K562 (cell line): ENCODE measurements around the gene HPS1. TPM values are rescaled to one million over a fixed set of nuclear protein-coding genes. Genes with fewer than 3 reads are reported as not detected.

Experiments
- ATAC-seq: fragments of 200-7000 bp; cut with Tn5 transposase; 3 replicates; pipeline ENCODE4 v1.9.1; 2020; ENCODE audit warnings: moderate library complexity
- BruUV-seq: library from RNA; stranded (reverse); fragments of 400-500 nt; replicated peaks from 2 replicates; lab custom pipeline; 2021; lab: Mats Ljungman, UMichigan
- CTCF ChIA-PET: fragments of 300-600 bp; formaldehyde crosslinking; extraction: SDS; loops from one replicate; lab custom pipeline; 2021; ENCODE audit warnings: low intra/inter-chr PET ratio; lab: Yijun Ruan, JAX
- POLR2A ChIA-PET: fragments of 300-600, 350-650 bp; sonication (Branson Sonifier 250); formaldehyde crosslinking; extraction: SDS; loops from one replicate; lab custom pipeline; 2021; ENCODE audit warnings: antibody characterized with exemption, inconsistent platforms; lab: Yijun Ruan, JAX
- DNase-seq, 4 experiments: peaks; one replicate each; pipeline versions ENCODE4 v3.0.0 to v3.0.0-alpha.2; 2011 to 2018; ENCODE audit warnings: low spot score in 3 of 4, mixed read lengths in 3 of 4; ENCODE audit errors: extremely low read depth in 1 of 4
- FAIRE-seq: peaks from 2 replicates; lab custom pipeline; 2011; peaks lifted over from hg19 to GRCh38; lab: Jason Lieb, UNC
- H2AFZ ChIP-seq: 2 replicates; pipeline ENCODE4 v1.6.0; 2011; ENCODE audit warnings: low read depth, low read length, control low read depth, inconsistent platforms
- H3K27ac ChIP-seq: fragments of 200-600 bp; 3 replicates; pipeline ENCODE4 v1.8.0; 2011; ENCODE audit warnings: low read depth, mild to moderate bottlenecking, control low read depth, inconsistent platforms, low read length, moderate library complexity, mixed read lengths; ENCODE audit errors: extremely low read depth
- H3K27me3 ChIP-seq, 2 experiments: fragments of 300-600 bp in 1 of 2; 2 replicates in 1 of 2; 3 replicates in 1 of 2; pipeline versions ENCODE4 v1.6.0 to v1.8.0; 2011; ENCODE audit warnings: inconsistent platforms in 2 of 2, low read length in 2 of 2, mild to moderate bottlenecking in 1 of 2, mixed read lengths in 1 of 2, moderate library complexity in 1 of 2; ENCODE audit not compliant: control insufficient read depth in 2 of 2, insufficient read depth in 2 of 2
- H3K36me3 ChIP-seq: fragments of 300-600 bp; 3 replicates; pipeline ENCODE4 v1.8.0; 2011; ENCODE audit warnings: mild to moderate bottlenecking, low read length, inconsistent platforms; ENCODE audit not compliant: control insufficient read depth, insufficient read depth
- H3K4me1 ChIP-seq, 2 experiments: fragments of 200-600 bp in 1 of 2; replicated peaks in 1 of 2; 2 replicates in 1 of 2; 3 replicates in 1 of 2; pipeline versions ENCODE4 v1.5.1 to v1.8.0; 2011; ENCODE audit warnings: inconsistent platforms in 2 of 2, low read length in 2 of 2, mild to moderate bottlenecking in 1 of 2, mixed read lengths in 1 of 2, moderate library complexity in 1 of 2; ENCODE audit not compliant: control insufficient read depth in 2 of 2, insufficient read depth in 2 of 2
- H3K4me2 ChIP-seq: 2 replicates; pipeline ENCODE4 v1.6.1; 2011; ENCODE audit warnings: low read length, control low read depth, inconsistent platforms, mixed read lengths; ENCODE audit not compliant: insufficient read depth
- H3K4me3 ChIP-seq: fragments of 200-600 bp; sonication (generic), shearing (Covaris generic); 2 replicates; pipeline ENCODE4 v1.5.1; 2016; ENCODE audit warnings: control low read depth, inconsistent platforms
- H3K79me2 ChIP-seq: fragments of 200-600 bp; 3 replicates; pipeline ENCODE4 v1.8.0; 2011; ENCODE audit warnings: low read length, inconsistent platforms; ENCODE audit not compliant: control insufficient read depth, insufficient read depth
- H3K9ac ChIP-seq, 2 experiments: 2 replicates each; pipeline versions ENCODE4 v1.6.0 to v1.6.1; 2011; ENCODE audit warnings: low read depth in 2 of 2, low read length in 2 of 2, control low read depth in 1 of 2, inconsistent platforms in 1 of 2, mild to moderate bottlenecking in 1 of 2, mixed read lengths in 1 of 2; ENCODE audit not compliant: insufficient read depth in 1 of 2
- H3K9me1 ChIP-seq: one replicate; pipeline ENCODE4 v1.6.0; 2011; ENCODE audit warnings: inconsistent platforms, mild to moderate bottlenecking, low read length, moderate library complexity; ENCODE audit not compliant: control insufficient read depth, insufficient read depth
- H3K9me3 ChIP-seq: replicated peaks from 2 replicates; pipeline ENCODE4 v1.5.1; 2011; ENCODE audit warnings: low read depth, low read length, inconsistent platforms; ENCODE audit not compliant: control insufficient read depth, insufficient read depth
- H4K20me1 ChIP-seq: replicated peaks from 2 replicates; pipeline ENCODE4 v1.6.1; 2011; ENCODE audit warnings: low read length, inconsistent platforms, mixed read lengths; ENCODE audit not compliant: control insufficient read depth, insufficient read depth
- C11orf30 ChIP-seq: fragments of 450-650 bp; IDR thresholded peaks from 2 replicates; pipeline ENCODE4 v1.6.1; 2016; ENCODE audit warnings: low read depth, mild to moderate bottlenecking
- CBFA2T2 ChIP-seq: fragments of 450-650 bp; conservative IDR thresholded peaks from 2 replicates; pipeline ENCODE4 v1.6.1; 2017; ENCODE audit warnings: mild to moderate bottlenecking
- FOXM1 ChIP-seq, 2 experiments: fragments of 450-650 bp in 1 of 2; sonication (generic) in 1 of 2; formaldehyde crosslinking in 1 of 2; IDR thresholded peaks; 2 replicates each; pipeline versions ENCODE4 v1.6.1 to v1.9.0; 2017 to 2022; ENCODE audit warnings: low read depth in 2 of 2, mild to moderate bottlenecking in 2 of 2, missing genetic modification reagents in 1 of 2, moderate library complexity in 1 of 2
- HINFP ChIP-seq: fragments of 450-650 bp; conservative IDR thresholded peaks from 2 replicates; pipeline ENCODE4 v1.6.1; 2016; ENCODE audit warnings: missing genetic modification characterization, low read depth, mild to moderate bottlenecking, control low read depth, missing compliant biosample characterization
- WGBS: fragments of 100-300 bp; shearing (Covaris generic); methylation state at CpG from one replicate; pipeline ENCODE4 v1.1.6; 2016; ENCODE audit warnings: low coverage, mixed read lengths; ENCODE audit not compliant: insufficient coverage; ENCODE audit errors: missing lambda C conversion rate; 5-methylcytosine and 5-hydroxymethylcytosine counted together
- in situ Hi-C: fragments of 300-500 bp; cut with MboI; formaldehyde crosslinking; loops from 4 replicates; pipeline ENCODE4 v1.15.0; 2018; ENCODE audit warnings: inconsistent platforms, mixed read lengths
- intact Hi-C: fragments of 100-400 bp; cut with micrococcal nuclease; formaldehyde crosslinking; loops from 2 replicates; pipeline ENCODE4 v1.14.2; 2022
- polyA plus RNA-seq, 8 experiments: library from polyadenylated mRNA; depleted of rRNA in 4 of 8; stranded (reverse) in 5 of 8; unstranded in 3 of 8; fragments of >200 nt; fragmentation: Nextera tagmentation in 2 of 8; fragmentation: Illumina TruSeq in 1 of 8; extraction: Ambion mirVana in 2 of 8; extraction: Trizol in 1 of 8; gene quantifications; 2 replicates each; pipeline versions ENCODE4 v1.2.1 to v1.2.3, GENCODE V29; 2011 to 2014; ENCODE audit warnings: inconsistent platforms in 1 of 8, missing spikeins in 1 of 8
- total RNA-seq, 7 experiments: library from RNA; depleted of rRNA in 6 of 7; stranded (reverse); fragments of >200 nt in 6 of 7; fragmentation: Illumina TruSeq in 2 of 7; extraction: Trizol in 2 of 7; gene quantifications; 2 replicates each; pipeline versions ENCODE4 v1.2.1 to v1.2.3, GENCODE V29; 2011 to 2021; ENCODE audit warnings: low replicate concordance in 1 of 7
- TF ChIP-seq, protein P1 (sequence below), 2 experiments: IDR thresholded peaks; 2 replicates each; pipeline ENCODE4 v1.6.1; 2012; ENCODE audit warnings: improper control_type of control experiment in 2 of 2, low read depth in 2 of 2, low read length in 2 of 2, borderline replicate concordance in 1 of 2
- TF ChIP-seq, protein P2 (sequence below), 2 experiments: fragments of 450-650 bp; IDR thresholded peaks; 2 replicates each; pipeline ENCODE4 v1.6.1; 2016; ENCODE audit warnings: mild to moderate bottlenecking in 2 of 2, borderline replicate concordance in 1 of 2, low read depth in 1 of 2, moderate library complexity in 1 of 2

HPS1 gene
- total and polyA plus RNA-seq, 9 of the 15 experiments (the other 6 are each of a cell fraction or from before 2014, with no cell fraction given) = 18.1 to 43.6 (median 26.3) TPM

DNA sequence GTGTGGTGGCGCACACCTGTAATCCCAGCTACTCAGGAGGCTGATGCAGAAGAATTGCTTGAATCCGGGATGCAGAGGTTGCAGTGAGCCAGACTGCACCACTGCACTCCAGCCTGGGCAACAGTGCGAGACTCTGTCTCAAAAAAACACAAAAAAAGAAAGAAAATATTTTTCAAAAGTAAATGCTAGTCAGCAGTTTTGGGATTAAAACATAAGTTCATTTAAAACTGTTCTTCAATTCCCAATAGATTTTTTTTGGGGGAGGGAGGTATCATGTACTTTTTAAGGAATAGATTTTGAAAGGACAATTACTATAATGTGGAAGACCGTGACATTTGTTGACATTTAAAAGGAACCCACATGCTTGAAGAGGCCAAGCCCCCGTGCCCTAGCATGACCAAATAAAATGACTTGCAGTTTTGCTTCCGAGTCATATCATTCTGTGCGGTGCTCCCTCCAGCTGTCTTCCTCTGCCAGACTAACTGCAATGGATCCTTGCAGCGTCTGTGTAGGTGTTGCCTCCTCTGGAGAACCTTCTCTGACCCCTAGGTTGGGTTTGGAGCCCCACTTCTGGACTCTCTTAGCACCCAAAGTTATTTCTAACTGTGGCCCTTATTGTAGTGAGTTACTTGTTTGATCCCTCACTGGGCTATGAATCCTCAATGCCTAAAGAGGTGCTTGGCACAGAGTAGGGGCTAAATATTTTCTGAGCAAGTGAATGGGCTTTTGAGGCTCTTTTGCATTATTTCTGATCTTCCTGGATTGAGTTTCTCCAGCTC is 17.4 kb upstream of the HPS1 start:
- Histone ChIP-seq H3K9me3 (no peaks in the 10 kb centered on the region), H3K79me2 (no peaks in the 10 kb centered on the region), H3K4me2 (peak overlapping the region; percentile 52), H3K36me3 (no peaks in the 10 kb centered on the region), H3K9ac (0 out of 4 replicates have a peak overlapping the region, but pooled peaks of 1 of the 2 experiments have one; percentile 12), H4K20me1 (no peaks in the 10 kb centered on the region), H3K4me1 (peaks cover 48 to 71% of the 10 kb centered on the region in 2 experiments), H3K9me1 (no peaks in the 10 kb centered on the region), H3K27me3 (no peaks in the 10 kb centered on the region), H3K27ac (peak overlapping the region; percentile 63), H3K4me3 (no peak overlapping the region), H2AFZ (peak overlapping the region; percentile 63; the same call in 1 of the 2 replicates)
- no TSS peak for BruUV-seq
- intact Hi-C loops = loop anchor here (10.0 kb wide), 2 partner anchors 281 to 451 kb away; no protein-coding TSS in a partner anchor
- in situ Hi-C loops = loop anchor here (10.0 kb wide), 1 partner anchor 581 kb away; no protein-coding TSS in a partner anchor
- POLR2A ChIA-PET = no interaction called here
- DNase-seq (peak in 2 of 4 experiments; percentile 59 to 74), ATAC-seq (peak; percentile 11; the same call in 1 of the 3 replicates), FAIRE-seq (peak; percentile 85)
- CTCF ChIA-PET = no interaction called here
- WGBS = 35% methylated on average over 8 of the region's 8 CpGs
- TF ChIP-seq HINFP (no peak), C11orf30 (peak; percentile 94), FOXM1 (IDR thresholded peaks at IDR 0.05; ENCODE audit: low read depth) (peak; percentile 42; the same call in 1 of the 2 replicates), FOXM1 (CRISPR knock-in tag; IDR thresholded peaks at IDR 0.05; ENCODE audit: low read depth) (no peak), CBFA2T2 (0 out of 2 replicates have a peak, but pooled peaks have one; percentile 17)
- TF ChIP-seq, protein P1, sequence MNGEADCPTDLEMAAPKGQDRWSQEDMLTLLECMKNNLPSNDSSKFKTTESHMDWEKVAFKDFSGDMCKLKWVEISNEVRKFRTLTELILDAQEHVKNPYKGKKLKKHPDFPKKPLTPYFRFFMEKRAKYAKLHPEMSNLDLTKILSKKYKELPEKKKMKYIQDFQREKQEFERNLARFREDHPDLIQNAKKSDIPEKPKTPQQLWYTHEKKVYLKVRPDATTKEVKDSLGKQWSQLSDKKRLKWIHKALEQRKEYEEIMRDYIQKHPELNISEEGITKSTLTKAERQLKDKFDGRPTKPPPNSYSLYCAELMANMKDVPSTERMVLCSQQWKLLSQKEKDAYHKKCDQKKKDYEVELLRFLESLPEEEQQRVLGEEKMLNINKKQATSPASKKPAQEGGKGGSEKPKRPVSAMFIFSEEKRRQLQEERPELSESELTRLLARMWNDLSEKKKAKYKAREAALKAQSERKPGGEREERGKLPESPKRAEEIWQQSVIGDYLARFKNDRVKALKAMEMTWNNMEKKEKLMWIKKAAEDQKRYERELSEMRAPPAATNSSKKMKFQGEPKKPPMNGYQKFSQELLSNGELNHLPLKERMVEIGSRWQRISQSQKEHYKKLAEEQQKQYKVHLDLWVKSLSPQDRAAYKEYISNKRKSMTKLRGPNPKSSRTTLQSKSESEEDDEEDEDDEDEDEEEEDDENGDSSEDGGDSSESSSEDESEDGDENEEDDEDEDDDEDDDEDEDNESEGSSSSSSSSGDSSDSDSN (IDR thresholded peaks at IDR 0.05; ENCODE audit: borderline replicate concordance in 1 of 2, low read depth in 2 of 2, low read length in 2 of 2) = no peak
- TF ChIP-seq, protein P2, sequence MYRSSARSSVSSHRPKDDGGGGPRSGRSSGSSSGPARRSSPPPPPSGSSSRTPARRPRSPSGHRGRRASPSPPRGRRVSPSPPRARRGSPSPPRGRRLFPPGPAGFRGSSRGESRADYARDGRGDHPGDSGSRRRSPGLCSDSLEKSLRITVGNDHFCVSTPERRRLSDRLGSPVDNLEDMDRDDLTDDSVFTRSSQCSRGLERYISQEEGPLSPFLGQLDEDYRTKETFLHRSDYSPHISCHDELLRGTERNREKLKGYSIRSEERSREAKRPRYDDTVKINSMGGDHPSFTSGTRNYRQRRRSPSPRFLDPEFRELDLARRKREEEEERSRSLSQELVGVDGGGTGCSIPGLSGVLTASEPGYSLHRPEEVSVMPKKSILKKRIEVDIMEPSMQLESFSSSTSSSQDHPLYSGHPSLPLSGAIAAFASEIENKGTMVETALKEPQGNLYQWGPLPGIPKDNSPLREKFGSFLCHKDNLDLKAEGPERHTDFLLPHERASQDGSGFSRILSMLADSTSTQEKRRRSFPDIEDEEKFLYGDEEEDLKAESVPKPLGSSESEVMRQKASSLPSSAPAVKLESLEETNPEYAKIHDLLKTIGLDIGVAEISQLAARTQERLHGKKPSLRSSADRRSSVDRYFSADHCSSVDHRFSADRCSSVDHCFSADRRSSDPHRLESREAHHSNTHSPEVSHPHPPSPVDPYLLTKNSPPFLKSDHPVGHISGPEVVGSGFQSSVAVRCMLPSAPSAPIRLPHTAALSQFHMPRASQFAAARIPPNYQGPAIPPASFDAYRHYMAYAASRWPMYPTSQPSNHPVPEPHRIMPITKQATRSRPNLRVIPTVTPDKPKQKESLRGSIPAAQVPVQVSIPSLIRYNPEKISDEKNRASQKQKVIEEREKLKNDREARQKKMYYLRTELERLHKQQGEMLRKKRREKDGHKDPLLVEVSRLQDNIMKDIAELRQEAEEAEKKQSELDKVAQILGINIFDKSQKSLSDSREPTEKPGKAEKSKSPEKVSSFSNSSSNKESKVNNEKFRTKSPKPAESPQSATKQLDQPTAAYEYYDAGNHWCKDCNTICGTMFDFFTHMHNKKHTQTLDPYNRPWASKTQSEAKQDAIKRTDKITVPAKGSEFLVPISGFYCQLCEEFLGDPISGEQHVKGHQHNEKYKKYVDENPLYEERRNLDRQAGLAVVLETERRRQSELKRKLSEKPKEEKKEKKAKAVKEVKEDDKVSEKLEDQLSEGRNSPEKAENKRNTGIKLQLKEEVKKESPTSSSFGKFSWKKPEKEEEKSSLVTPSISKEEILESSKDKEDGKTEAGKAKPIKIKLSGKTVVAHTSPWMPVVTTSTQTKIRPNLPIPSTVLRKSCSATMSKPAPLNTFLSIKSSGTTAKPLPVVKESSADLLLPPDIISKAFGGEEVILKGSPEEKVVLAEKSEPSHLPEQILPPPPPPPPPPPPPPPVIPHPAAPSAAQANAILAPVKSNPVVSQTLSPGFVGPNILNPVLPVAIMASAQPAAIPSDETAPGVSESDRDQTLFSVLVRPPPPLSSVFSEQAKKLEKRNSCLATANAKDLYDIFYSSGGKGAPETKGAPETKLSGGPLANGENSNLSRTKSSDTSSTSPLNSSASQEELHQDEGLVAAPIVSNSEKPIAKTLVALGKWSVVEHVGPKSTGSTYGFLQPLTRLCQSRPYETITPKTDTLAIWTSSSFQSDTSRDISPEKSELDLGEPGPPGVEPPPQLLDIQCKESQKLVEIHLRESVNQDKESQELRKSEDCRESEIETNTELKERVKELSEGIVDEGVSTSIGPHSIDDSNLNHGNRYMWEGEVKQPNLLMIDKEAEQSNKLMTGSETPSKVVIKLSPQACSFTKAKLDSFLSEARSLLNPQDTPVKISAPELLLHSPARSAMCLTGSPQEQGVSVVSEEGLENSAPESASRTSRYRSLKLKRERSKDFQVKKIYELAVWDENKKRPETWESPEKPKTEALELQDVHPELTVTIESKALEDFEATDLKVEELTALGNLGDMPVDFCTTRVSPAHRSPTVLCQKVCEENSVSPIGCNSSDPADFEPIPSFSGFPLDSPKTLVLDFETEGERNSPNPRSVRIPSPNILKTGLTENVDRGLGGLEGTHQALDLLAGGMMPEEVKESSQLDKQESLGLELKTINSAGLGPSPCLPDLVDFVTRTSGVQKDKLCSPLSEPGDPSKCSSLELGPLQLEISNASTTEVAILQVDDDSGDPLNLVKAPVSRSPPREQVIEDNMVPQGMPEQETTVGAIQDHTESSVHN (IDR thresholded peaks at IDR 0.05; ENCODE audit: borderline replicate concordance in 1 of 2, low read depth in 1 of 2) = peak in 1 of 2 experiments; percentile 80; a peak in 2 of 4 replicates
